OCI-LY3 (cell line): ENCODE measurements around the gene KLF2.

Experiments
- H2AFZ ChIP-seq: fragments of 200-600, 300-600 bp; shearing (Covaris generic); 2 replicates; pipeline ENCODE4 v1.6.0; 2014; ENCODE audit warnings: antibody characterized with exemption, low read depth, low read length
- H3K27ac ChIP-seq: fragments of 200-600, 300-600 bp; sonication (generic); 2 replicates; pipeline ENCODE4 v1.5.1; 2014; ENCODE audit warnings: mild to moderate bottlenecking, low read length, moderate library complexity, mixed read lengths
- H3K27me3 ChIP-seq: fragments of 200-600, 300-600 bp; sonication (generic); 2 replicates; pipeline ENCODE4 v1.6.1; 2014; ENCODE audit warnings: low read depth, low read length, mixed read lengths
- H3K36me3 ChIP-seq: fragments of 200-600, 300-600 bp; sonication (generic); replicated peaks from 2 replicates; pipeline ENCODE3; 2014; ENCODE audit warnings: low read depth, low read length, mixed read lengths
- H3K4me1 ChIP-seq: fragments of 300-600, 200-600 bp; sonication (generic); 2 replicates; pipeline ENCODE4 v1.6.1; 2014; ENCODE audit warnings: low read length, mixed read lengths
- H3K4me2 ChIP-seq: fragments of 200-600, 300-600 bp; sonication (generic); 2 replicates; pipeline ENCODE4 v1.6.1; 2014; ENCODE audit warnings: low read length, mixed read lengths
- H3K4me3 ChIP-seq: fragments of 300-600, 200-600 bp; sonication (generic); 2 replicates; pipeline ENCODE4 v1.5.1; 2014; ENCODE audit warnings: antibody characterized with exemption, mild to moderate bottlenecking, low read length, moderate library complexity
- H3K79me2 ChIP-seq: fragments of 300-600, 200-600 bp; shearing (Covaris generic); 2 replicates; pipeline ENCODE4 v1.6.1; 2014; ENCODE audit warnings: mild to moderate bottlenecking, low read length, mixed read lengths
- H3K9ac ChIP-seq: fragments of 300-600, 200-600 bp; shearing (Covaris generic); 2 replicates; pipeline ENCODE4 v1.6.0; 2014; ENCODE audit warnings: mild to moderate bottlenecking, low read length, moderate library complexity
- H3K9me3 ChIP-seq: fragments of 200-600, 300-600 bp; shearing (Covaris generic); 2 replicates; pipeline ENCODE4 v1.6.1; 2014; ENCODE audit warnings: low read length, mixed read lengths; ENCODE audit not compliant: insufficient read depth
- H4K20me1 ChIP-seq: fragments of 200-600, 300-600 bp; sonication (generic); 2 replicates; pipeline ENCODE4 v1.6.1; 2016; ENCODE audit warnings: low read length, mixed read lengths; ENCODE audit not compliant: insufficient read depth
- EZH2phosphoT487 ChIP-seq: fragments of 200-600 bp; shearing (Covaris generic); IDR thresholded peaks from 2 replicates; pipeline ENCODE4 v1.6.1; 2018; ENCODE audit warnings: antibody characterized with exemption, mixed run types, low read depth
- TF ChIP-seq, protein P1 (sequence below): fragments of 200-600, 300-600 bp; sonication (generic); IDR thresholded peaks from 2 replicates; pipeline ENCODE4 v1.5.1; 2014; ENCODE audit warnings: antibody characterized with exemption, low read length, low read depth

Gene KLF2

DNA sequence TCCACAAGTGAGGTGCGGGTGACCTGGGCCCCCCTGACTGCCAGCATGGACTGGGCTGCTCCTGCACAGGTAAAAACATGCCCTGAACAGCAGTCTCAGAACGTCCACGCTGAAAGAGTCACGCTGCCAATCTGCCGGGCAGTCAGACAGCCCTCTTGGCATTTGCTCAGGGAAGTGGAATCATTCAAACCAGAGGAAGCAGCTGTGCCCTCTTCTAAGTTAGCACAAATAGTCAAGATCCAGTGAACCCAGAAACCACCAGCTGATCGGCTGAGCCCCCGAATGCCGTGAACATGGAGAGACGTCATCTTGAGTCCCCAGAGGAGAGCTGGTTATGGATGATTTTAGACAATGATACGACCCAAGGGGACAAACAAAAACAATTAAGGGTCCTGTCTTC is 34.4 kb downstream of the KLF2 start:
- no peaks in the 10 kb centered on the region for H3K9me3 ChIP-seq
- peaks cover 43% of the 10 kb centered on the region for H3K27me3 ChIP-seq
- H3K4me2 ChIP-seq: no peak overlapping the region
- H3K9ac ChIP-seq: no peak overlapping the region
- peaks cover 5% of the 10 kb centered on the region for H3K4me1 ChIP-seq
- no peak overlapping the region for H2AFZ ChIP-seq
- H3K36me3 ChIP-seq: peaks cover 16% of the 10 kb centered on the region
- no peak overlapping the region for H3K4me3 ChIP-seq
- H3K27ac ChIP-seq: no peak overlapping the region
- TF ChIP-seq, protein P1, sequence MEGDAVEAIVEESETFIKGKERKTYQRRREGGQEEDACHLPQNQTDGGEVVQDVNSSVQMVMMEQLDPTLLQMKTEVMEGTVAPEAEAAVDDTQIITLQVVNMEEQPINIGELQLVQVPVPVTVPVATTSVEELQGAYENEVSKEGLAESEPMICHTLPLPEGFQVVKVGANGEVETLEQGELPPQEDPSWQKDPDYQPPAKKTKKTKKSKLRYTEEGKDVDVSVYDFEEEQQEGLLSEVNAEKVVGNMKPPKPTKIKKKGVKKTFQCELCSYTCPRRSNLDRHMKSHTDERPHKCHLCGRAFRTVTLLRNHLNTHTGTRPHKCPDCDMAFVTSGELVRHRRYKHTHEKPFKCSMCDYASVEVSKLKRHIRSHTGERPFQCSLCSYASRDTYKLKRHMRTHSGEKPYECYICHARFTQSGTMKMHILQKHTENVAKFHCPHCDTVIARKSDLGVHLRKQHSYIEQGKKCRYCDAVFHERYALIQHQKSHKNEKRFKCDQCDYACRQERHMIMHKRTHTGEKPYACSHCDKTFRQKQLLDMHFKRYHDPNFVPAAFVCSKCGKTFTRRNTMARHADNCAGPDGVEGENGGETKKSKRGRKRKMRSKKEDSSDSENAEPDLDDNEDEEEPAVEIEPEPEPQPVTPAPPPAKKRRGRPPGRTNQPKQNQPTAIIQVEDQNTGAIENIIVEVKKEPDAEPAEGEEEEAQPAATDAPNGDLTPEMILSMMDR: no peak
- no peak for TF ChIP-seq EZH2phosphoT487
- H3K79me2 ChIP-seq: no peaks in the 10 kb centered on the region
- peaks cover 75% of the 10 kb centered on the region for H4K20me1 ChIP-seq

DNA sequence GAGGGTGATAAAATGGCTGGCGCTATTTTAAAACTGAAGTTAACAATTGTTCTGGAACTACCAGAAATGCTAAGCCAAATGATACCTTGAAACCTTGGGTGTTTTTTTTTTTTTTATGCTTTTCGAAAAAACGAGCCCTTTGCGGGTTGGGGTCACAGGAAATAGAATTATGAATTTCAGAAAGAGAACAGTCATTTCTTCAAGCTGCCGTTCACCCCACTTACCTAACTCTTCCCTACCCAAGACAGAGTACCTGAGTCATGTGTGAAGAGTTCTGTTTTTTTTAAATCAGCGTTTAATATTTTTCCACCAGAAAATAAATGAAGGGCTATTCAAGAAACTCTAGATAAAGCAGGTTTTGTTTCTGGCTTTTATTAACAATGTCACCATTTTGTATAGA is 35.3 kb downstream of the KLF2 start:
- Histone ChIP-seq H3K36me3 (peaks cover 16% of the 10 kb centered on the region), H3K4me3 (no peak overlapping the region), H3K9me3 (no peaks in the 10 kb centered on the region), H3K9ac (no peak overlapping the region), H3K27me3 (peaks cover 51% of the 10 kb centered on the region), H3K4me2 (no peak overlapping the region), H3K27ac (no peak overlapping the region), H4K20me1 (peaks cover 84% of the 10 kb centered on the region), H3K79me2 (no peaks in the 10 kb centered on the region), H3K4me1 (peaks cover 5% of the 10 kb centered on the region), H2AFZ (no peak overlapping the region)
- TF ChIP-seq, protein P1: no peak
- TF ChIP-seq EZH2phosphoT487: no peak

DNA sequence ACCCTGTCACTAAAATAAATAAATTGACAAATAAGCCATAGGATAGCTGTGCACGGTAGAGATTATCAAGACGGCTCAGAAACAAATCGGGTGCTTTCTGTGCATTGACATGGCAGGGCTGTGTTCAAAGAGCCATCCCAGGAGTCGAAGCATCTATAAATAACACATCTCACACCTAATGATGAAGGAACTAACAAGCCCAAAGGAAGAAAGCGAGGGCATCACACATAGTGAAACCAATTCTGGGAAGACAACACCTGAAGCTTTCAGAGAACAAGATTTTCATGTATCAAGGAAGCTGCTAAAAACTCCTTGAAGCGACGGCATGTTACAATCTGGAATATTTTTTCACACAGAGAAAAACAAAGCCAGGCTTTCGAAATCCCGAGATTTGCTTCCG is 36.1 kb downstream of the KLF2 start:
- peaks cover 10% of the 10 kb centered on the region for H3K4me1 ChIP-seq
- H3K4me2 ChIP-seq: no peak overlapping the region
- no peak overlapping the region for H3K4me3 ChIP-seq
- no peak overlapping the region for H3K9ac ChIP-seq
- peaks cover 87% of the 10 kb centered on the region for H4K20me1 ChIP-seq
- no peak overlapping the region for H2AFZ ChIP-seq
- no peak for TF ChIP-seq EZH2phosphoT487
- peaks cover 14% of the 10 kb centered on the region for H3K36me3 ChIP-seq
- H3K9me3 ChIP-seq: no peaks in the 10 kb centered on the region
- H3K27me3 ChIP-seq: peaks cover 57% of the 10 kb centered on the region
- H3K79me2 ChIP-seq: no peaks in the 10 kb centered on the region
- H3K27ac ChIP-seq: no peak overlapping the region

DNA sequence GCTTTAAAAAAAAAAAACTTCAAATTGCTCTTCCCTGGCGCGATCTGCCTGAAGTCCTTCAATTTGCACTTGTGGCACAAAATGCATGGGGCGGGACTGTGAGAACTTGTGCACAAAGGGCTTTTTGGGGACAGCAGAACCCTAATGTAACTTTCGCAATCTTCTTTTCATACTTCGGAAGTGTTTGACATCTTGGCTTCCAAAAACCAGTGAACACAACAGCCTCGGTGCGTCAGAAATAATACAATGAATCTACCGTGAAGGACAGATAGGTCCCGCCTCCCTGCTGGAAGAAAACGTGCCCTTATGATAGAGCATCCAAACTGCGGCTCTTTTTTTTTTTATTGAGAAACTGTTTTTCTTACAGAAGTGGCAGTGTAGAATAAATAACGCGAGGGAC is 36.6 kb downstream of the KLF2 start:
- TF ChIP-seq, protein P1: no peak
- no peak for TF ChIP-seq EZH2phosphoT487
- Histone ChIP-seq H3K27ac (no peak overlapping the region), H3K36me3 (peaks cover 13% of the 10 kb centered on the region), H3K79me2 (no peaks in the 10 kb centered on the region), H3K9me3 (no peaks in the 10 kb centered on the region), H3K4me1 (peaks cover 15% of the 10 kb centered on the region), H2AFZ (no peak overlapping the region), H4K20me1 (peaks cover 88% of the 10 kb centered on the region), H3K9ac (no peak overlapping the region), H3K27me3 (peaks cover 61% of the 10 kb centered on the region), H3K4me3 (no peak overlapping the region), H3K4me2 (no peak overlapping the region)

DNA sequence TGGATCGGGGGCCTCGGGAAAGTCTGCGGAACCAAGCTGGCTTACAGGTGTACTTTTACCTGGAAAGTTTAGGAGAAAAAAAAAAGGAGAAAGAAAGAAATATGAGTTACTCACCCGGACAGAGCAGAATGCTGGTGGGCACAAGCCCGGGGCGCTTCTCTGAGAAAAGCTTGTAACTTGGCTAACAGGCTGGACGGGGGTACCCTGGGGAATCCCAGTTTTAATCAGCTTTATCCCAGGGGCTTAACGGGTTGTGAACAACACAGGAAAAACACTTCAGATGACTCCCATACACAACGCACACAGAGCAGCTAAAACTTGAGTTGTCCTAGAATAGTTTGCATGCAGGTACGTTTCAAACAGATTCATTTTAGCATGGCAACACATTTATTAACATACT is 37.3 kb downstream of the KLF2 start:
- Histone ChIP-seq H3K4me3 (no peak overlapping the region), H3K9ac (no peak overlapping the region), H3K4me1 (peaks cover 21% of the 10 kb centered on the region), H3K79me2 (no peaks in the 10 kb centered on the region), H3K27ac (no peak overlapping the region), H4K20me1 (peaks cover 87% of the 10 kb centered on the region), H3K36me3 (peaks cover 13% of the 10 kb centered on the region), H3K9me3 (no peaks in the 10 kb centered on the region), H2AFZ (no peak overlapping the region), H3K4me2 (no peak overlapping the region), H3K27me3 (peaks cover 61% of the 10 kb centered on the region)
- TF ChIP-seq, protein P1: no peak
- TF ChIP-seq EZH2phosphoT487: no peak
